COLO668 (cell line): ENCODE results near the gene LEFTY1.
"Not testable (repeated sequence)": the region's sequence is repeated elsewhere in the genome, so short reads cannot be mapped to it uniquely, and the experiment has no call there.

Experiments
- DNase-seq: peaks from one replicate; lab custom pipeline; 2025; ENCODE audit not compliant: unreplicated experiment; lab: John Stamatoyannopoulos, UW

The LEFTY1 gene

DNA sequence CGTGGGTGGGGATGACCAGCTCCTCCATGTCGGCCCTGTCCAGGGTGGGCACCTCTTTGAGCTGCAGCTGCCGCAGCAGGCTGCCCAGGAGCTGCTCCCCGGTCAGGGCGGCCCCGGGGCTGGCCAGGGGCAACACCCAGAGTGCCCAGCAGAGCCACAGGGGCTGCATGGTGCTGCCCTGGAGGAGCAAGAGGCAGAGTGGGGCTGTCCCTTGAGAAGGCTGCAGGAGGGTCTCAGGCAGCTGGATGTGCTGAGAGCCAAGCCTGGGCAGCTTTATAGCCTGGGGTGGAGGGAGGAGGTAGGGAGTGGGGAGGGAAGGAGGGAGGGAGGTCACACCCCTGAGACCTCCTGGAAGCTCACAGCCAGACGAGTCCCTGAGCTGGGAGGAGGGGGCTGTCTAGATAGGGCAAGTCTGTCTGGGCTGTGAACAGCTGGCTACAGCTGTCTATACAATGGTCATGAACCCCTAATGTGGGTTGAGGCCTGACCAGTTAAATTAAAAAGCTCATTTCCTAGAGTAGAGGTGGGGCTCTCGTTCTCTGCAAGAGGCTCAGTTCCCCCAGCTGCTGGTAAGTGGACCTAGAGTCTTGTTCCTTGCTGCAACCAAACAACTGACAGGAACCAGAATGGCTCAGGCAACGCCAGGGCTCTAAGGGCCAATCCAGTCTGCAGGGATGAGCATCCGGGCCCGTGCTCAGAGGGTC is at the start of gene LEFTY1:
Gene LEFTY1 (minus strand): TSS at position 249 of the 704 bp plus-strand sequence. CDS start 80 bp downstream, at position 169.
- DNase-seq: no peak

GRCh38 chr1:225937048-225937968 is 48.4 kb upstream of the LEFTY1 start:
- peak; percentile 26 for DNase-seq

- no peak for DNase-seq
Observed at GRCh38 chr1:225936523-225936922, 47.6 kb upstream of the LEFTY1 start.

GRCh38 chr1:225936086-225936485 is 47.1 kb upstream of the LEFTY1 start:
- not testable (repeated sequence) for DNase-seq

- no peak for DNase-seq
Observed at GRCh38 chr1:225934711-225935110, 45.8 kb upstream of the LEFTY1 start.

DNA sequence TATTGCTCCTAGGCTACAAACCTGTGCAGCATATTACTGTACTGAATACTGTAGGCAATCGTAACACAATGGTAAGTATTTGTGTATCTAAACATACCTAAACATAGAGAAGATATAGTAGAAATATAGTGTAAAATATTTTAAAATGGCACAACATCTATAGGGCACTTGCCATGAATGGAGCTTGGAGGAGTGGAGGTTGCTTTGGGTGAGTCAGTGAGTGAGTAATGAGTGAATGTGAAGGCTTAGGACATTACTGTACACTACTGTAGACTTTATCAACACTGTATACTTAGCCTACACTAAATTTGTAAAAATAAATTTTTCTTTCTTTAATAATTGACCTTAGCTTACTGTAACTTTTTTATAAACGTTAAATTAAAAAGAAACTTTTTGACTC is 44.1 kb upstream of the LEFTY1 start:
- DNase-seq: no peak

GRCh38 chr1:225931270-225932136 is 42.6 kb upstream of the LEFTY1 start:
- no peak for DNase-seq

- DNase-seq: no peak
Observed at GRCh38 chr1:225930566-225930965, 41.6 kb upstream of the LEFTY1 start.

- DNase-seq: not testable (repeated sequence)
Observed at GRCh38 chr1:225929462-225929861, 40.5 kb upstream of the LEFTY1 start.

DNA sequence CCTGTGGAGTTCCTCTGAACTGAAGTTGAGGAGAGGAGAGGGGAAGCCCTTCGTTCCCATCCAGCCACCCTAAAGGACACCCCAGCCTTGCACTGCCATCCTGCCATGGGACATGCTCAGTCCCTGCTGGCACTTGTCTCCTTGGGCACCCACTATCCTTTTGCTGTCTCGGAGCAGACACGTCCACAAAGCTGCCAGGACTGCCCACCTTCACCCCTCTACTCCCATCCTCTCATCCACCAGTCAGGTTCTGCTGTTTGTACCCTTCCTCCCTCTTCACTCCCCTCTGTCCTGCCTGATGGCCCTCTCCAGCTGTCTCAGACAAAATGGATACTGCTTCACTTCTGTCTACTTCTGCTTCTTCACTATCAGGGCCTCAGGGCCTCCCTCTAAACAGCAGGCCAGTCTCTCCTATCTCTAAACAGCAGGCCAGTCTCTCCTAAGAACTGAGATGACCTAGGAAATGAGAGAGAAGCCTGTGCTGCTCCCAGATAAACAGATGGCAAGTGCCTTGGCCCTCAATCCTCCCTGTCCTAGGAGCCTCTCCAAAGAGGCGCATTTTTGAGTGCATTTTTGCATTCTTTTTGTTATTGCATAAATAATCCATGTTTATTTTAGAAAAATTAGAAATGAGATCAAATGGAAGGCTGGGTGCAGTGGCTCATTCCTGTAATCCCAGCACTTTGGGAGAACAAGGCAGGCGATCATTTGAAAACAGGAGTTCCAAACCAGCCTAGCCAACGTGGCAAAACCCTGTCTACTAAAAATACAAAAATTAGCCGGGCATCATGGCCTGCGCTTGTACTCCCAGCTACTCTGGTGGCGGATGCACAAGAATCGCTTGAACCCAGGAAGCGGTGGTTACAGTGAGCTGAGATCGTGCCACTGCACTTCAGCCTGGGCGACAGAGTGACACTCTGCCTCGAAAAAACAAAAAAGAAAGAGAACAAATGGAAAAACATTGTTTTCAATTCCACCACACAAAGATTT is 39.5 kb upstream of the LEFTY1 start:
- no peak for DNase-seq

GRCh38 chr1:225926551-225927113 is 37.7 kb upstream of the LEFTY1 start:
- no peak for DNase-seq

DNA sequence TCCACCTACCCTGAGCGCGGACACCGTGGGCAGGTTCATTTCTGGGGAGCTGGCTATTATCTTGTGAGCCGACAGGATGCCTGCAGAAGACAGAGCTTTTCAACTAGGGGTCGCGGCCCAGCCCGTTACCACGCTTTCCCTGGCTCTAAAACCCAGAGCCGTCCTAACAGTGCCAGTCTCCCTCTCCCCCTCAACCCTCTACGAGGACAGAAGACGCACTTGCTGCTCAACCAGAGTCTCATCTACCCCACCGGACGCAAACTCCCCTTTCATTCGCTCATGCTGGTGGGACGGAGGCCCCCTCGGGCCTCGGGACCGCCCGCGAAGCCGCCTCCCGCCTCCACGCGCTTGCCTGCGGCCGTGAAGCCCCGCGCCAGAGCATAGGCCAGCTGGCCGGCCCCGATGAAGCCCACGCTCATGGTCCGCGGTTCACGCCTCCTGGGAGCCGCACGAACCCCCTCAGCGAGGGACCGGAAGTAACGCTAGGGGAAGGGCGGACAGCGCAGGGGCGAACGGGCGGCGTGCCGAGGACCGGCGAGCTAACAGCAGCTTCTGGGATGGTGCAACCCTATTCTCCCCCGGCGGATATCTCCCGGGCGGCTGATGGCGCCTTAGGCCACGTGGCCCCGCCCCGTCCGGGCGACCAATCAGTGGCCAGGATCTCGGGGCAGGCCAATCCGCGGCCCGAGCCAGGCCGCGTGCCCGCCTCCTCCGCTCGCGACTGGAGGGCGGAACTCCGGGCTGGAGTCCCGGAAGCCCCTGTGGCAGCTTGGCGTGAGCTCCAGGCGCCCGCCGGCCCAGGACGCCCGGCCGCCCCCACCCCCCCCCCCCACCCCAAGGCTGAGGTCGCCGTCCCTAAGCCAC is 35.0 kb upstream of the LEFTY1 start, which contains the start of gene PYCR2:
Gene PYCR2 (minus strand): TSS at position 559 of the 864 bp plus-strand sequence. CDS start 140 bp downstream, at position 419.
- DNase-seq: peak; percentile 99

GRCh38 chr1:225923381-225923691 is 34.4 kb upstream of the LEFTY1 start:
- DNase-seq: no peak

- peak; percentile 21 for DNase-seq
Observed at GRCh38 chr1:225921734-225922709, 33.1 kb upstream of the LEFTY1 start.

- DNase-seq: peak; percentile 23
Observed at GRCh38 chr1:225919906-225920305, 31.0 kb upstream of the LEFTY1 start.

DNA sequence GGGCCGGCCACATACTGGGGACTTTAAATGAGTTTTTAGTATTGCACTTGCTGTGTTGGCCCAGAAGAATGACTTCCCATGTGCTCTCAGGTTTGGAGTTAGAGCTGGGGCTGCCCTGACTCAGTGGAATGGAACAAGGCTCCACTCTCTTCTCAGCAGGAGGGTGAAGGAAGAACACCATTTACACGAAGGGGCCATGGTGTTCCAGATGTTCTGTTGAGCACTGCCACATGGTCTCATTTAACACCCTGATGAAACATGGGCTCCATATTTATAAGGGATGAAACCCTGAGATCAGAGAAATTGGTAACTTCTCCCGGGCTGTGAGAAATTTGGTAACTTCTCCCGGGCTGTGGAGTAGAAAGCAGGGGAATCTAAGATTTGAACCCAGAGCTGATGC is 29.3 kb upstream of the LEFTY1 start:
- no peak for DNase-seq

GRCh38 chr1:225917536-225917935 is 28.6 kb upstream of the LEFTY1 start:
- no peak for DNase-seq
